A549 (cell line): ENCODE measurements around the gene SEMA4D. TPM values are rescaled to one million over a fixed set of nuclear protein-coding genes. Genes with fewer than 3 reads are reported as not detected.

Experiments used
- ATAC-seq, 2 experiments: fragments of 200-7000 bp in 1 of 2; fragments of >200 bp in 1 of 2; cut with Nextera tagmentation in 1 of 2; cut with Tn5 transposase in 1 of 2; 3 replicates each; pipeline versions ENCODE4 v1.8.0 to v1.9.1; 2018 to 2020; ENCODE audit warnings: mild to moderate bottlenecking in 1 of 2, moderate library complexity in 1 of 2
- CTCF ChIA-PET: fragments of 300-600 bp; sonication (Branson Sonifier 250); formaldehyde crosslinking; extraction: SDS; loops from one replicate; lab custom pipeline; 2021; ENCODE audit warnings: antibody characterized with exemption, inconsistent platforms; lab: Yijun Ruan, JAX
- POLR2A ChIA-PET: fragments of 350-600 bp; formaldehyde crosslinking; extraction: SDS; loops from one replicate; lab custom pipeline; 2021; ENCODE audit warnings: antibody characterized with exemption, inconsistent platforms; lab: Yijun Ruan, JAX
- DNase-seq, 2 experiments: peaks; one replicate each; pipeline versions ENCODE4 v3.0.0 to v3.0.0-alpha.2; 2011 to 2016; ENCODE audit warnings: low read depth in 1 of 2, low spot score in 1 of 2
- FAIRE-seq: peaks from 2 replicates; lab custom pipeline; 2011; peaks lifted over from hg19 to GRCh38; lab: Jason Lieb, UNC
- H3K27ac ChIP-seq, 2 experiments: fragments of >200 bp; sonication (Bioruptor Twin); formaldehyde crosslinking; 3 replicates each; pipeline ENCODE4 v1.5.1; 2016 to 2017
- H3K4me1 ChIP-seq: fragments of >200 bp; sonication (Bioruptor Twin); formaldehyde crosslinking; 3 replicates; pipeline ENCODE4 v1.6.1; 2016
- H3K4me2 ChIP-seq: fragments of >200 bp; sonication (Bioruptor Twin); formaldehyde crosslinking; 3 replicates; pipeline ENCODE4 v1.6.1; 2016
- H3K4me3 ChIP-seq: fragments of >200 bp; sonication (Bioruptor Twin); formaldehyde crosslinking; 3 replicates; pipeline ENCODE4 v1.5.1; 2016
- H3K9me3 ChIP-seq: fragments of >200 bp; sonication (Bioruptor Twin); formaldehyde crosslinking; 3 replicates; pipeline ENCODE4 v1.6.1; 2016
- CEBPB ChIP-seq, 2 experiments: fragments of >200 bp in 1 of 2; sonication (Bioruptor Twin) in 1 of 2; formaldehyde crosslinking in 1 of 2; IDR thresholded peaks; 2 replicates each; pipeline ENCODE4 v1.6.1; 2012 to 2016
- CHD4 ChIP-seq: fragments of 200-600 bp; sonication (generic); IDR thresholded peaks from 2 replicates; pipeline ENCODE4 v1.6.1; 2016; ENCODE audit warnings: antibody characterized with exemption, mild to moderate bottlenecking, borderline replicate concordance
- E2F6 ChIP-seq: IDR thresholded peaks from 2 replicates; pipeline ENCODE4 v1.6.1; 2012; ENCODE audit warnings: low read depth, borderline replicate concordance
- EHF ChIP-seq: fragments of 250-450 bp; sonication (Bioruptor Pico); IDR thresholded peaks from 2 replicates; pipeline ENCODE4 v1.5.0; 2020; ENCODE audit warnings: mild to moderate bottlenecking
- FOSB ChIP-seq: fragments of 250-450 bp; sonication (Bioruptor Pico); IDR thresholded peaks from 2 replicates; pipeline ENCODE4 v1.5.0; 2020; ENCODE audit warnings: mild to moderate bottlenecking, moderate library complexity
- FOXS1 ChIP-seq: fragments of 250-450 bp; sonication (Bioruptor Pico); IDR thresholded peaks from 2 replicates; pipeline ENCODE4 v1.5.0; 2020; ENCODE audit warnings: mild to moderate bottlenecking, moderate library complexity
- GATA3 ChIP-seq: IDR thresholded peaks from 2 replicates; pipeline ENCODE4 v1.6.1; 2012; ENCODE audit warnings: borderline replicate concordance
- HEYL ChIP-seq: fragments of 250-450 bp; sonication (Bioruptor Pico); IDR thresholded peaks from 2 replicates; pipeline ENCODE4 v1.8.0; 2021; ENCODE audit warnings: mild to moderate bottlenecking, moderate library complexity
- HOXA7 ChIP-seq: fragments of 250-450 bp; sonication (Bioruptor Pico); IDR thresholded peaks from 2 replicates; pipeline ENCODE4 v1.5.0; 2020; ENCODE audit warnings: mild to moderate bottlenecking, moderate library complexity
- HOXB13 ChIP-seq: fragments of 250-450 bp; sonication (Bioruptor Pico); IDR thresholded peaks from 2 replicates; pipeline ENCODE4 v1.5.0; 2020; ENCODE audit warnings: low read depth, mild to moderate bottlenecking, moderate library complexity
- HOXB5 ChIP-seq: fragments of 250-450 bp; sonication (Bioruptor Pico); IDR thresholded peaks from 2 replicates; pipeline ENCODE4 v1.5.0; 2020; ENCODE audit warnings: mild to moderate bottlenecking, moderate library complexity
- JUNB ChIP-seq: fragments of >200 bp; sonication (Bioruptor Twin); formaldehyde crosslinking; IDR thresholded peaks from 2 replicates; pipeline ENCODE4 v1.6.1; 2016
- MAFK ChIP-seq: fragments of 450-650 bp; IDR thresholded peaks from 2 replicates; pipeline ENCODE4 v1.6.1; 2014; ENCODE audit not compliant: partially characterized antibody
- MAX ChIP-seq: IDR thresholded peaks from 2 replicates; pipeline ENCODE4 v1.6.1; 2012
- MAZ ChIP-seq: fragments of 150-350 bp; IDR thresholded peaks from 2 replicates; pipeline ENCODE4 v1.6.1; 2014; ENCODE audit warnings: antibody characterized with exemption, low read depth, low read length, borderline replicate concordance
- NFE2L2 ChIP-seq: fragments of 150-350 bp; conservative IDR thresholded peaks from 2 replicates; pipeline ENCODE4 v1.6.1; 2014; ENCODE audit warnings: low read length
- NPAS2 ChIP-seq: fragments of 250-450 bp; sonication (Bioruptor Pico); IDR thresholded peaks from 2 replicates; pipeline ENCODE4 v1.8.0; 2022; ENCODE audit warnings: mild to moderate bottlenecking, moderate library complexity, borderline replicate concordance
- NR3C1 ChIP-seq: fragments of >200 bp; sonication (Bioruptor Twin); formaldehyde crosslinking; IDR thresholded peaks from 3 replicates; pipeline ENCODE4 v1.6.1; 2017
- RARB ChIP-seq: fragments of 250-450 bp; sonication (Bioruptor Pico); IDR thresholded peaks from 2 replicates; pipeline ENCODE4 v1.8.0; 2021; ENCODE audit warnings: mild to moderate bottlenecking, moderate library complexity
- RCOR1 ChIP-seq: fragments of 150-350 bp; IDR thresholded peaks from 2 replicates; pipeline ENCODE4 v1.6.1; 2014; ENCODE audit warnings: antibody characterized with exemption, low read length, low read depth
- RFX5 ChIP-seq: fragments of 450-650 bp; IDR thresholded peaks from 2 replicates; pipeline ENCODE4 v1.7.1; 2014; ENCODE audit warnings: antibody characterized with exemption, mild to moderate bottlenecking, moderate library complexity
- RNF2 ChIP-seq: fragments of 200-600 bp; sonication (generic); IDR thresholded peaks from 2 replicates; pipeline ENCODE4 v1.6.1; 2016; ENCODE audit warnings: low read depth, mild to moderate bottlenecking, antibody characterized with exemption, moderate library complexity, borderline replicate concordance
- SMC3 ChIP-seq: fragments of >200 bp; sonication (Bioruptor Twin); formaldehyde crosslinking; IDR thresholded peaks from 3 replicates; pipeline ENCODE4 v1.6.1; 2018; ENCODE audit warnings: inconsistent platforms
- SREBF2 ChIP-seq: fragments of 450-650 bp; IDR thresholded peaks from 2 replicates; pipeline ENCODE4 v1.6.1; 2014; ENCODE audit warnings: mild to moderate bottlenecking, moderate library complexity
- ZC3H11A ChIP-seq: fragments of 450-650 bp; IDR thresholded peaks from 2 replicates; pipeline ENCODE4 v1.6.1; 2014; ENCODE audit warnings: antibody characterized with exemption, mild to moderate bottlenecking
- ZSCAN20 ChIP-seq: fragments of 250-450 bp; sonication (Bioruptor Pico); IDR thresholded peaks from 2 replicates; pipeline ENCODE4 v1.8.0; 2022; ENCODE audit warnings: mild to moderate bottlenecking, moderate library complexity
- WGBS: methylation state at CpG from one replicate; pipeline ENCODE4 v1.1.6; 2017; ENCODE audit errors: missing lambda C conversion rate; 5-methylcytosine and 5-hydroxymethylcytosine counted together
- polyA plus RNA-seq, 4 experiments: library from polyadenylated mRNA; depleted of rRNA in 3 of 4; stranded (reverse); fragments of >200 nt; fragmentation: RNase III in 1 of 4; extraction: RNeasy Plus Mini Kit Qiagen cat#74134 plus additional on column Dnase treatment in 1 of 4; gene quantifications; 2 replicates in 3 of 4; 3 replicates in 1 of 4; pipeline ENCODE4 v1.2.3, GENCODE V29; 2011 to 2017

SEMA4D gene
- polyA plus RNA-seq, 2 of the 4 experiments (the other 2 are of a cell fraction), result 5.3 to 7.2 TPM

- TF ChIP-seq NR3C1 (no peak), SMC3 (no peak), MAX (no peak), SREBF2 (no peak), MAFK (no peak), JUNB (no peak)
Observed at GRCh38 chr9:89383030-89383720, 114.7 kb downstream of the SEMA4D start (continued).

GRCh38 chr9:89382026-89382986 is 115.6 kb downstream of the SEMA4D start:
- FAIRE-seq, result no peak
- no peak for TF ChIP-seq RFX5
- TF ChIP-seq FOSB (CRISPR knock-in tag), result no peak
- no peak for TF ChIP-seq NFE2L2
- H3K27ac ChIP-seq, result no peak overlapping the region
- no peak for ATAC-seq
- POLR2A ChIA-PET, result no interaction called here
- no peak overlapping the region for H3K4me2 ChIP-seq
- DNase-seq, result no peak
- no peaks in the 10 kb centered on the region for H3K9me3 ChIP-seq
- no peak overlapping the region for H3K4me3 ChIP-seq
- 86% methylated on average over 26 of the region's 27 CpGs for WGBS
- H3K4me1 ChIP-seq, result no peaks in the 10 kb centered on the region
- CTCF ChIA-PET, result no interaction called here

- CTCF ChIA-PET, result no interaction called here
- DNase-seq (no peak), ATAC-seq (no peak), FAIRE-seq (no peak)
- POLR2A ChIA-PET, result no interaction called here
- Histone ChIP-seq H3K9me3 (no peaks in the 10 kb centered on the region), H3K27ac (no peak overlapping the region), H3K4me2 (no peak overlapping the region), H3K4me1 (no peaks in the 10 kb centered on the region), H3K4me3 (no peak overlapping the region)
- WGBS, result 92% methylated on average over 4 of the region's 4 CpGs
- TF ChIP-seq NPAS2 (CRISPR knock-in tag), result no peak
- no peak for TF ChIP-seq GATA3
- no peak for TF ChIP-seq RNF2
- no peak for TF ChIP-seq RCOR1
- no peak for TF ChIP-seq CHD4
- no peak for TF ChIP-seq ZSCAN20 (CRISPR knock-in tag)
- no peak for TF ChIP-seq MAX
- TF ChIP-seq RFX5, result no peak
- TF ChIP-seq EHF (CRISPR knock-in tag), result no peak
- TF ChIP-seq CEBPB (IDR thresholded peaks at IDR 0.05), result no peak
- no peak for TF ChIP-seq E2F6
Observed at GRCh38 chr9:89381308-89381609, 116.7 kb downstream of the SEMA4D start.

- FAIRE-seq (no peak), DNase-seq (no peak), ATAC-seq (no peak)
- no peak overlapping the region for H3K4me3 ChIP-seq
- no peaks in the 10 kb centered on the region for H3K9me3 ChIP-seq
- 88% methylated on average over 25 of the region's 26 CpGs for WGBS
- H3K4me2 ChIP-seq, result no peak overlapping the region
- no peak overlapping the region for H3K27ac ChIP-seq
- TF ChIP-seq HOXB13 (CRISPR knock-in tag) (no peak), ZC3H11A (no peak), HOXB5 (CRISPR knock-in tag) (no peak), HOXA7 (no peak), MAZ (no peak), FOXS1 (CRISPR knock-in tag) (no peak), HEYL (CRISPR knock-in tag) (no peak), RARB (CRISPR knock-in tag) (no peak)
- CTCF ChIA-PET, result interaction anchor here (1.2 kb wide), 1 partner anchor 168 kb away, joined by 4 read pairs; no protein-coding TSS in a partner anchor
- POLR2A ChIA-PET, result no interaction called here
- H3K4me1 ChIP-seq, result no peaks in the 10 kb centered on the region
Observed at GRCh38 chr9:89380437-89381307, 117.2 kb downstream of the SEMA4D start.
